Adrenal gland (tissue), 5 donors: ENCODE results near the gene NGRN.

Experiments used
- CTCF ChIP-seq, 6 experiments: fragments of 450-650 bp in 4 of 6; fragments of 200-600 bp in 2 of 6; sonication (generic) in 1 of 6; IDR thresholded peaks; 1 replicate in 5 of 6; 2 replicates in 1 of 6; pipeline versions ENCODE4 v1.5.1 to v1.8.0; 2016 to 2021; ENCODE audit warnings: antibody characterized with exemption in 6 of 6, mild to moderate bottlenecking in 2 of 6, moderate library complexity in 1 of 6
- POLR2A ChIP-seq, 2 donors: fragments of 450-650 bp; IDR thresholded peaks; one replicate each; pipeline ENCODE4 v1.6.1; 2017; ENCODE audit warnings: antibody characterized with exemption in 2 of 2, mild to moderate bottlenecking in 2 of 2, moderate library complexity in 1 of 2
- donor health status: DM: no; HTN: no; CAD: no.

- TF ChIP-seq CTCF (IDR thresholded peaks at IDR 0.05), result peak; percentile 96 to 100 (median 100)
- no peak for TF ChIP-seq POLR2A (IDR thresholded peaks at IDR 0.05)
These were observed 54.8 kb downstream of the NGRN start for GRCh38 chr15:90320062-90320884.
